Measurements from ENCODE around the gene ZC3H12D. TPM values are rescaled to one million over a fixed set of nuclear protein-coding genes. Genes with fewer than 3 reads are reported as not detected.

The ZC3H12D gene
- total and polyA plus RNA-seq, 9 of the 15 experiments (the other 6 are each of a cell fraction or from before 2014, with no cell fraction given), result 0.04 to 0.27 (median 0.05) TPM; not detected in 3

- 3% methylated on average over 6 of the region's 6 CpGs for WGBS (ENCODE audit: insufficient coverage, low coverage, missing lambda C conversion rate)
- in situ Hi-C loops (cut with MboI), result no loop called here
- H3K79me2 ChIP-seq (ENCODE audit: control insufficient read depth, insufficient read depth, low read length), result no peaks in the 10 kb centered on the region
- intact Hi-C loops (cut with micrococcal nuclease), result no loop called here
- CTCF ChIA-PET (ENCODE audit: low intra/inter-chr PET ratio), result no interaction called here
- H3K9me3 ChIP-seq (replicated peaks; ENCODE audit: control insufficient read depth, insufficient read depth, low read depth, low read length), result no peaks in the 10 kb centered on the region
- no peak overlapping the region for H3K4me3 ChIP-seq
- TF ChIP-seq MEF2D (tag; conservative IDR thresholded peaks at IDR 0.05; ENCODE audit: low read depth) (no peak), HIVEP1 (CRISPR knock-in tag; IDR thresholded peaks at IDR 0.05) (no peak), ZNF212 (CRISPR knock-in tag; IDR thresholded peaks at IDR 0.05) (no peak), ZNF24 (IDR thresholded peaks at IDR 0.05) (peak; percentile 95), PKNOX1 (IDR thresholded peaks at IDR 0.05) (peak; percentile 20; the same call in 1 of the 2 replicates), ZBTB8A (IDR thresholded peaks at IDR 0.05; ENCODE audit: partially characterized antibody) (no peak)
- DNase-seq (ENCODE audit: extremely low read depth in 1 of 4, low spot score in 3 of 4), result no peak
- BruUV-seq (replicated peaks), result no TSS peak
- no peak overlapping the region for H3K9ac ChIP-seq (ENCODE audit: insufficient read depth in 1 of 2, low read depth in 2 of 2, low read length in 2 of 2)
- POLR2A ChIA-PET, result interaction anchor here (1.0 to 1.4 kb wide), 2 partner anchors 12 to 37 kb away, joined by 3 to 5 read pairs; no protein-coding TSS in a partner anchor
- peaks cover 71 to 76% of the 10 kb centered on the region in 2 experiments for H3K27me3 ChIP-seq (ENCODE audit: control insufficient read depth in 2 of 2, insufficient read depth in 2 of 2, low read length in 2 of 2)
- H4K20me1 ChIP-seq (replicated peaks; ENCODE audit: control insufficient read depth, insufficient read depth, low read length), result peaks cover 7% of the 10 kb centered on the region; the same call in 1 of the 2 replicates
- no peak overlapping the region for H2AFZ ChIP-seq (ENCODE audit: low read depth, low read length)
- no peak for ATAC-seq
- peaks cover 0 to 9% of the 10 kb centered on the region in 2 experiments; a peak in 1 of 5 replicates for H3K4me1 ChIP-seq (replicated peaks in 1 of 2; ENCODE audit: control insufficient read depth in 2 of 2, insufficient read depth in 2 of 2, low read length in 2 of 2)
- H3K27ac ChIP-seq (ENCODE audit: extremely low read depth, low read depth, low read length), result no peak overlapping the region
- H3K4me2 ChIP-seq (ENCODE audit: insufficient read depth, low read length), result no peak overlapping the region
- H3K9me1 ChIP-seq (ENCODE audit: control insufficient read depth, insufficient read depth, low read length), result no peaks in the 10 kb centered on the region
- no peaks in the 10 kb centered on the region for H3K36me3 ChIP-seq (ENCODE audit: control insufficient read depth, insufficient read depth, low read length)
- no peak for FAIRE-seq
Observed at GRCh38 chr6:149476789-149477455, 7.9 kb downstream of the ZC3H12D start.

All from K562 (cell line).